Chondrocyte (in vitro differentiated cells): ENCODE measurements around the gene KCNAB1. TPM values are rescaled to one million over a fixed set of nuclear protein-coding genes. Genes with fewer than 3 reads are reported as not detected.

Experiments used
- DNase-seq: peaks from one replicate; pipeline ENCODE4 v3.0.0; 2021; ENCODE audit warnings: mixed read lengths, low spot score
- H3K27ac Mint-ChIP-seq: one replicate; pipeline ENCODE4 v1.8.0; 2021; ENCODE audit warnings: mild to moderate bottlenecking, moderate library complexity, mixed read lengths; ENCODE audit not compliant: unreplicated experiment
- H3K27me3 Mint-ChIP-seq: 2 replicates; pipeline ENCODE4 v1.8.0; 2021; ENCODE audit warnings: low read depth, mixed read lengths
- H3K36me3 Mint-ChIP-seq: 2 replicates; pipeline ENCODE4 v1.8.0; 2021; ENCODE audit warnings: low read depth, mixed read lengths
- H3K4me1 Mint-ChIP-seq: 2 replicates; pipeline ENCODE4 v1.8.0; 2021; ENCODE audit warnings: low read depth, mild to moderate bottlenecking, mixed read lengths
- H3K4me3 Mint-ChIP-seq: one replicate; pipeline ENCODE4 v1.8.0; 2021; ENCODE audit warnings: mild to moderate bottlenecking, moderate library complexity, mixed read lengths; ENCODE audit not compliant: unreplicated experiment
- H3K9me3 Mint-ChIP-seq: 2 replicates; pipeline ENCODE4 v1.8.0; 2021; ENCODE audit warnings: low read depth, mixed read lengths
- total RNA-seq: library from RNA; stranded (reverse); gene quantifications from 3 replicates; pipeline ENCODE4 v1.2.1, GENCODE V29; 2021
- TF ChIP-seq, protein P1 (sequence below): fragments of 200-600 bp; sonication (generic); IDR thresholded peaks from 2 replicates; pipeline ENCODE4 v1.5.0; 2021; ENCODE audit warnings: antibody characterized with exemption, mild to moderate bottlenecking, moderate library complexity

KCNAB1 gene
- total RNA-seq, 1 donor from 2014 or later = 3.4 TPM

DNA sequence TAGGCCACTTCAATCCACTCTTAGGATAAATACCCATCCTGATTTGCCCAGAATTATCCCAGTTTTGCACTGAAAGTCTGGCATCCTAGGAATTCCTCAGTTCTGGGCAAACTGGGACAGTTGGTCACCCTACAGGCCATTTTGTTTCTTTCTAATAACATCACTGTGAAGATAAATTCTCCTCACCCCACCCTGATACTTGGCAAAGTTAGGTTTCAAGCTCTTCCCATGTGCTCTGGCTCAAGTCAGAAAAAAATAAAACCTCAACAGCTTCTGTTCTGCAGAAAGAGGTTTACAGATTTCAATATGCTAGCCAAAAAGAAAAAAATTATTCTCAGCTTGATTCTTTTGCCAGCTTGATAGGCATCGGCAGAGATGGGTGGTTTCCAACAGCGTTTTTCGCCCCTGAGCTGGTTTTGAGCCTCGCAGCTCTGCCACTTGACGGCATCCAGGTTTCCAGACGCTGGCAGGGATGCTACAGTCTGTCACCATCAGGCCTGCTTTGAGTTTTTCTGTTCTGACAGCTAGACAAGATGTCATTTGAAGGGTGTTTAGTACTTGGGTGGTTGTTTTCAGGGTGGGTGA lies 263.2 kb downstream of the KCNAB1 start:
- Mint-ChIP-seq H3K4me3 (no peak overlapping the region), H3K9me3 (no peaks in the 10 kb centered on the region), H3K27ac (no peak overlapping the region), H3K36me3 (no peaks in the 10 kb centered on the region), H3K4me1 (peaks cover 30% of the 10 kb centered on the region), H3K27me3 (peaks cover 1% of the 10 kb centered on the region)
- TF ChIP-seq, protein P1, sequence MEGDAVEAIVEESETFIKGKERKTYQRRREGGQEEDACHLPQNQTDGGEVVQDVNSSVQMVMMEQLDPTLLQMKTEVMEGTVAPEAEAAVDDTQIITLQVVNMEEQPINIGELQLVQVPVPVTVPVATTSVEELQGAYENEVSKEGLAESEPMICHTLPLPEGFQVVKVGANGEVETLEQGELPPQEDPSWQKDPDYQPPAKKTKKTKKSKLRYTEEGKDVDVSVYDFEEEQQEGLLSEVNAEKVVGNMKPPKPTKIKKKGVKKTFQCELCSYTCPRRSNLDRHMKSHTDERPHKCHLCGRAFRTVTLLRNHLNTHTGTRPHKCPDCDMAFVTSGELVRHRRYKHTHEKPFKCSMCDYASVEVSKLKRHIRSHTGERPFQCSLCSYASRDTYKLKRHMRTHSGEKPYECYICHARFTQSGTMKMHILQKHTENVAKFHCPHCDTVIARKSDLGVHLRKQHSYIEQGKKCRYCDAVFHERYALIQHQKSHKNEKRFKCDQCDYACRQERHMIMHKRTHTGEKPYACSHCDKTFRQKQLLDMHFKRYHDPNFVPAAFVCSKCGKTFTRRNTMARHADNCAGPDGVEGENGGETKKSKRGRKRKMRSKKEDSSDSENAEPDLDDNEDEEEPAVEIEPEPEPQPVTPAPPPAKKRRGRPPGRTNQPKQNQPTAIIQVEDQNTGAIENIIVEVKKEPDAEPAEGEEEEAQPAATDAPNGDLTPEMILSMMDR = no peak
- DNase-seq = no peak

DNA sequence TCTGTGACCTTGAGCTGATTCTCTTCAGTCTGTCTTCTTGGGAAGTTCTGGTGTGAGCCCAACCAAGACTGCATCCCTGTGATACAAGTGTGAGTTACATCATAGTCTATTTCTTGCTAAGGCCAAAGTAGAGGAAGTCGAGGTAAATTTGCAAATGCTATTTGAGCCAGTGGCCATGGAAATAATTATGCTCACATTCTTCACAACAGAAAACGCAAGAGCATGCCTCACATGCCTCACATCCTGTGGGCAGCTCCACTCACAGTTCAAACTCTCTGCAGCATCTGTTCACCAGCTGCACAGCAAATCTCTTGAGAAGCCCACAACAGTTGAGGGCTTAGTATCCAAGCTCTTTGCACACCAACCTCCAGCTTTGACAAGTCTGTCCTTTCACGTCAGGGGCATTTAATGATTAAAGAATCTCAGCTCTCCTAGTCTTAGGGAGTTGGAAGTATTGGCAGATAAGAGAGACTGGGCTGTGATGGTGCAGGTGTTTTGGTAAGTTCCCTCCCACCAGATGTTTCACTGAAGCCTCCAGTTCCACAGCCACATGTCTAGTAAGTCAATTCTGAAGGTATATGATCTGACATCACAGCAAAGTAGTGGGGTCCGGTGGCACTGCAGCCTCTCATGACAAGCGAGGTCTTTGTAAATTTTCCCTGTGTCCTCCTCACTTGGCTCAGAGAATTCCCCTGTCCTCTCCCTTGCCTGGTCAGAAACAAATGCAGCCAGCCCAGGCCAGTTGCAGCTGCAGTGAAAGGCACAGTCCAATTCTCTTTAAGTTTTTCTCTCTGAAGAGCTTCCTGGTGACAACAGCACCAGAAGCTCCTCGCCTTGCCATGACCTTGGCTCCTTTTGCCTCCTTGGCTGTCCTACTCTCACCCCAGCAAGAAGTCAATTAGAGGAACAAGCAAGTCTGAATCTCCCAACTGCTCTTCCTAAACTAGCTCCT lies 268.4 kb downstream of the KCNAB1 start:
- Mint-ChIP-seq H3K4me3 (no peak overlapping the region), H3K27ac (peak overlapping the region; percentile 67), H3K9me3 (no peaks in the 10 kb centered on the region), H3K27me3 (no peaks in the 10 kb centered on the region), H3K4me1 (peaks cover 28% of the 10 kb centered on the region), H3K36me3 (no peaks in the 10 kb centered on the region)
- TF ChIP-seq, protein P1 = no peak
- DNase-seq = no peak

DNA sequence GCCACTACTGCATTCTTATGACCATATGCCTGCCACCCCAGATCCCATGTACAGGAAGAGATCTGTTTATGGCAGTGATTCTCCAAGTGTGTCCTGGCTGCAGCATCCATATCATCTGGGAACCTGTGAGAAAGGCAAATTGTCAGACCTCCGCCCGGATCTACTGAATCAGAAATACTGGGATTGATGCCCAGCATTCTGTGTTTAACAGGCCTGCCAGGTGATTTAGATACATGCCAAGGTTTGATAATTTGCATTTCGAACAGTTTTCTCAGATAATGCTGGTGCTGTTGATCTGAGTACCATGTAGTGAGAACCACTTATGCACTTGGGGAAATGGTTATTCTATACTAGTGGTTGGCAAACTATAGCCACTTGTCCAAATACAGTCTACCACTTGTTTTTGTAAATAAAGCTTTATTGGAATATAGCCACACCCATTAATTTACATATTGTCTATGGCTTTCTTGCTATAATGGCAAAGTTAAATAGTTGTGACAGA lies 269.1 kb downstream of the KCNAB1 start:
- no peak overlapping the region for H3K27ac Mint-ChIP-seq
- H3K4me3 Mint-ChIP-seq = no peak overlapping the region
- no peaks in the 10 kb centered on the region for H3K36me3 Mint-ChIP-seq
- TF ChIP-seq, protein P1 = no peak
- no peaks in the 10 kb centered on the region for H3K9me3 Mint-ChIP-seq
- DNase-seq = no peak
- peaks cover 27% of the 10 kb centered on the region for H3K4me1 Mint-ChIP-seq
- H3K27me3 Mint-ChIP-seq = no peaks in the 10 kb centered on the region

DNA sequence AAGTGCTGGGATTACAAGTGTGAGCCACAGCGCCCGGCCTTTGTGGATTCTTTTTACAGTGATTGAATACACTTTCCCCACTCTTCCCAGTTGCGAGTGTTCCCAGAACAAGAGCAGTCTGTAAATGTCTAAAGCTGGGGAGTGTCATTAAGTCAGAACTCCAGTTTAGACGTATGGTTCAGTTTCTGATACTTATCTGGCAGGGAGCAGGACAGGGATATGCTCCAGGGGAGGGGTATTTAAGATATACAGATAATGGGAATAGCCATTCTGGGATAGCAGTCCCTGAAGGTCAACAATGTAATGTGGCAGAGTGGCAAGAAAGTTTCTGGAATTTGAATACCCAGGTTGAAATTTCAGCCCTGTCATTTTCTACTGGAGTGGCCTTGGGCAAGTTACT lies 270.5 kb downstream of the KCNAB1 start:
- DNase-seq = no peak
- TF ChIP-seq, protein P1 = no peak
- Mint-ChIP-seq H3K4me3 (no peak overlapping the region), H3K27me3 (no peaks in the 10 kb centered on the region), H3K4me1 (peaks cover 18% of the 10 kb centered on the region), H3K9me3 (no peaks in the 10 kb centered on the region), H3K27ac (no peak overlapping the region), H3K36me3 (no peaks in the 10 kb centered on the region)

DNA sequence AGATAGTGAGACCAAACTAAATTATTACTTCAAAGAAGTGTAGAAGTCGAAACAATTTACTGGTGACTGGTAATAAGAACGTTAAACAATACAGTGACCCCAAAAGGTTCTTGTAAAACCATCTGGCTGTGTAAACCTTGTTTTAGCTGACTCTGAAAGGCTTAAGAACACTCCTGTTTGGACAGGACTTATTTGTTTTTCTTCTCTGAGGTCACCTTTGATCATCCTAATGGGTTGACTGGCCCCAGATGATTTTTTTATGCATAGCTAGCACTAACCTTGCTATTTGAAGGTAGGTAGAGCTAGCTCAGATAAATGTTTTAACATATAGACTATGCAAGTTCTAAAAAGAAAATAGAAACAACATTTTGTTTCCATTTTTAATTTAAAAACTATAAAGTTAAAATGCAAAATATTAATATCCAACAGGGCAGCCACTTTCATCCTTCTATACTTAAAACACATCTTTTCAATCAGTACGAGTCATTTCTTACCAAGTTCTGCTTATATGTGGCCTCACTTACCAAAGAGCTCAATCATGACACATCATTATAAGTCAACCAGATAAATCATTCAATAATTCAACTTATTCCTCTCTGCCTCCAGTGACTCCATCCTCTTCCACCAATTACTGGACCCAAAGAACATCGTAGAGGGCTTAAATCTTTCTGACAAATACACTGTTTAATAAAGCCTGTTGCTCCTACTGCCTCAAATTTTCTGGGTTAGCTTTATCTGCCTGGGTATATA lies 275.8 kb downstream of the KCNAB1 start:
- Mint-ChIP-seq H3K4me1 (peaks cover 1% of the 10 kb centered on the region), H3K36me3 (no peaks in the 10 kb centered on the region), H3K9me3 (no peaks in the 10 kb centered on the region), H3K4me3 (no peak overlapping the region), H3K27ac (no peak overlapping the region), H3K27me3 (no peaks in the 10 kb centered on the region)
- DNase-seq = no peak
- TF ChIP-seq, protein P1 = no peak
